Muscle layer of colon (tissue), 2 donors: ENCODE results near the gene TMEM250.
A peak's percentile ranks its signal among the peaks of the same experiment; 100 is the strongest.
"Not testable (repeated sequence)": the region's sequence is repeated elsewhere in the genome, so short reads cannot be mapped to it uniquely, and the experiment has no call there.

Source experiments
- H3K27ac ChIP-seq: one replicate; pipeline ENCODE4 v1.7.0; 2013; ENCODE audit warnings: low read depth, mild to moderate bottlenecking, low read length, moderate library complexity
- H3K27me3 ChIP-seq, 2 donors: one replicate each; pipeline ENCODE4 v1.7.0; 2013; ENCODE audit warnings: low read length in 2 of 2, mild to moderate bottlenecking in 2 of 2; ENCODE audit not compliant: insufficient read depth in 2 of 2, control insufficient read depth in 1 of 2
- H3K36me3 ChIP-seq: one replicate; pipeline ENCODE4 v1.7.0; 2013; ENCODE audit warnings: mild to moderate bottlenecking, low read length; ENCODE audit not compliant: insufficient read depth
- H3K4me1 ChIP-seq: one replicate; pipeline ENCODE4 v1.7.0; 2013; ENCODE audit warnings: mild to moderate bottlenecking, low read length; ENCODE audit not compliant: insufficient read depth
- H3K4me3 ChIP-seq, 2 donors: one replicate each; pipeline ENCODE4 v1.7.0; 2013; ENCODE audit warnings: low read length in 2 of 2, low read depth in 1 of 2, mild to moderate bottlenecking in 1 of 2, moderate library complexity in 1 of 2
- H3K9ac ChIP-seq: one replicate; pipeline ENCODE4 v1.7.0; 2013; ENCODE audit warnings: low read length
- H3K9me3 ChIP-seq: one replicate; pipeline ENCODE4 v1.7.0; 2013; ENCODE audit warnings: mild to moderate bottlenecking, low read length
- donor health status: abdominal sarcoma.
- donor health status: Adenocarcinoma of cecum.

Gene TMEM250

GRCh38 chr9:136107155-136107952, 11.3 kb downstream of the TMEM250 start:
- no peaks in the 10 kb centered on the region for H3K36me3 ChIP-seq
- H3K9ac ChIP-seq: no peak overlapping the region
- no peak overlapping the region for H3K4me3 ChIP-seq
- no peaks in the 10 kb centered on the region for H3K27me3 ChIP-seq
- H3K4me1 ChIP-seq: peaks cover 34% of the 10 kb centered on the region
- no peak overlapping the region for H3K27ac ChIP-seq
- no peaks in the 10 kb centered on the region for H3K9me3 ChIP-seq

DNA sequence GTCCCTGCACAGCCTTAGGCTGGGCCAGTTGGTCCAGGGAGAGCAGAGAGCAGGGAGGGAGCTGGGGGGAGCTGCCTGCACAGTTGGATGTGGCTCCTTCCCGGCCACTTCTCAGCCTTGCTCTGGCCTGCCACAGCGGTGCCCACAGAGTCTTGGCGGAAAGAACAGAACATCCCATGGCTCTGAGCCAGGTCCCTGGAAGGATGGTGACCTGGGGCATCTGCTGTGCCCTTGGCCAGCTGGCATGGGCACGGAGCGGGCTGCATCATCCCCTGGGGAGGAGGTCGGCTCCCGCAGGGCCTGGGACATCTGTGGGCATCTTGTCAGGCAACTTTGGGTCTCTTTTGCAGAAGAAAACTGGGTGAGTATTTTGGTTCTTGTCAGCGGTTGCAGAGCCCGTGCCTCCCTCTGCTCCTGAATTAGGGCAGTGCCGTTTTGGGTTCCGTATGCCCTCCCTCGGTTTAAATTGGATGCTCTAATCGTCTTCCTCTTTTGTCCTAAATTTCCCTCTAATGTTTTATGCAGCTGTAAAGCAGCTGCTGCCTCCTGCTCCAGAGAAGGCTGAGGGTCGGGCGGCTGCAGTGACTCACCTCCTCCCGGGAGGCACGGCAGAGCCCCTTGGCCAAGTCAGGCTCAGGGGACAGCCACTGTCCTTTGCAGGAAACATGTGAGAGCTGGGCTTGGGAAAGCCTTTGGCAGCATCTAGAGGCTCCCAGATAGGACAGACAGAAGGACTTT, 13.1 kb downstream of the TMEM250 start:
- H3K27me3 ChIP-seq: no peaks in the 10 kb centered on the region
- no peak overlapping the region for H3K27ac ChIP-seq
- no peak overlapping the region for H3K4me3 ChIP-seq
- H3K4me1 ChIP-seq: peaks cover 32% of the 10 kb centered on the region
- no peaks in the 10 kb centered on the region for H3K9me3 ChIP-seq
- H3K36me3 ChIP-seq: no peaks in the 10 kb centered on the region
- H3K9ac ChIP-seq: no peak overlapping the region

- no peaks in the 10 kb centered on the region for H3K27me3 ChIP-seq
- no peak overlapping the region for H3K27ac ChIP-seq
- H3K9ac ChIP-seq: no peak overlapping the region
- H3K9me3 ChIP-seq: no peaks in the 10 kb centered on the region
- H3K36me3 ChIP-seq: no peaks in the 10 kb centered on the region
- H3K4me1 ChIP-seq: peaks cover 26% of the 10 kb centered on the region
- H3K4me3 ChIP-seq: no peak overlapping the region
Measured at GRCh38 chr9:136104916-136105315, 13.8 kb downstream of the TMEM250 start.

DNA sequence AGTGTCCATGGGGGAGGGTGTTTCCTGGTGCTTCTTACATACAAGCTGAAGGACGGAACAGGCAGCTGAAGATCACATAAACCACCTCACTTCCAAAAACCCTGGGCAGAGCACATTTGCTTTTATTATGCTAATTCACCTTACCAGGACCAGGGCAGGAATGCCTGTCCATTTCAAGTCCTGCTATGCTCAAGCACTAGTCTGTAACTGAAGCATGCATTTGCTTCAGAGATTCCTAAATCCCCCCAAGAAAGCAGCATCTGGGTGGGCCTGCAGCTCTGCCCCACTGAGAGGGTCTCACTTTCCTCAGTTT, 14.2 kb downstream of the TMEM250 start:
- no peak overlapping the region for H3K9ac ChIP-seq
- no peak overlapping the region for H3K27ac ChIP-seq

GRCh38 chr9:136103651-136104487, 14.8 kb downstream of the TMEM250 start:
- Histone ChIP-seq H3K27ac (no peak overlapping the region), H3K4me3 (no peak overlapping the region), H3K27me3 (no peaks in the 10 kb centered on the region), H3K4me1 (peaks cover 18% of the 10 kb centered on the region), H3K9me3 (no peaks in the 10 kb centered on the region), H3K9ac (no peak overlapping the region), H3K36me3 (no peaks in the 10 kb centered on the region)

More for the DNA sequence above, 14.2 kb downstream of the TMEM250 start:
- no peak overlapping the region for H3K4me3 ChIP-seq
- no peaks in the 10 kb centered on the region for H3K9me3 ChIP-seq
- H3K4me1 ChIP-seq: peaks cover 23% of the 10 kb centered on the region
- H3K36me3 ChIP-seq: no peaks in the 10 kb centered on the region
- H3K27me3 ChIP-seq: no peaks in the 10 kb centered on the region

DNA sequence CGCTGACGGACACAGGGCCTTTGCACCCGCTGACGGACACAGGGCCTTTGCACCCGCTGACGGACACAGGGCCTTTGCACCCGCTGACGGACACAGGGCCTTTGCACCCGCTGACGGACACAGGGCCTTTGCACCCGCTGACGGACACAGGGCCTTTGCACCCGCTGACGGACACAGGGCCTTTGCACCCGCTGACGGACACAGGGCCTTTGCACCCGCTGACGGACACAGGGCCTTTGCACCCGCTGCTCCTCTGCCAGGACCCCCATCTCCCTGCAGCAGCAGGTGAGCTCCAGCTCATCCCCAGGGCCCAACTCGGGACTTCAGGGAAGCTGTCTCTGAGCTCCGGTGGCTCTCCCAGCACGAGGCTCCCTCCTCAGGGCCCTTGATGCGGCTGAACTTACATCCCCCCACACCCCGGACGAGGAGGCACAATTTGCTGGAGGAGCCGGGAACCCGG, 17.0 kb downstream of the TMEM250 start:
- not testable (repeated sequence) for H3K27me3 ChIP-seq

GRCh38 chr9:136100700-136101614, 17.7 kb downstream of the TMEM250 start:
- Histone ChIP-seq H3K4me3 (no peak overlapping the region), H3K27me3 (no peaks in the 10 kb centered on the region), H3K4me1 (peaks cover 27% of the 10 kb centered on the region), H3K9ac (no peak overlapping the region), H3K27ac (no peak overlapping the region), H3K9me3 (no peaks in the 10 kb centered on the region), H3K36me3 (no peaks in the 10 kb centered on the region)

More for the DNA sequence above, 17.0 kb downstream of the TMEM250 start:
- not testable (repeated sequence) for H3K4me3 ChIP-seq, H3K9ac ChIP-seq, H3K27ac ChIP-seq, H3K36me3 ChIP-seq, H3K9me3 ChIP-seq
- peaks cover 20% of the 10 kb centered on the region for H3K4me1 ChIP-seq

GRCh38 chr9:136099542-136099941, 19.1 kb downstream of the TMEM250 start:
- no peaks in the 10 kb centered on the region for H3K27me3 ChIP-seq
- no peaks in the 10 kb centered on the region for H3K9me3 ChIP-seq
- peaks cover 15% of the 10 kb centered on the region for H3K4me1 ChIP-seq
- H3K4me3 ChIP-seq: no peak overlapping the region
- no peak overlapping the region for H3K27ac ChIP-seq
- no peaks in the 10 kb centered on the region for H3K36me3 ChIP-seq
- no peak overlapping the region for H3K9ac ChIP-seq

DNA sequence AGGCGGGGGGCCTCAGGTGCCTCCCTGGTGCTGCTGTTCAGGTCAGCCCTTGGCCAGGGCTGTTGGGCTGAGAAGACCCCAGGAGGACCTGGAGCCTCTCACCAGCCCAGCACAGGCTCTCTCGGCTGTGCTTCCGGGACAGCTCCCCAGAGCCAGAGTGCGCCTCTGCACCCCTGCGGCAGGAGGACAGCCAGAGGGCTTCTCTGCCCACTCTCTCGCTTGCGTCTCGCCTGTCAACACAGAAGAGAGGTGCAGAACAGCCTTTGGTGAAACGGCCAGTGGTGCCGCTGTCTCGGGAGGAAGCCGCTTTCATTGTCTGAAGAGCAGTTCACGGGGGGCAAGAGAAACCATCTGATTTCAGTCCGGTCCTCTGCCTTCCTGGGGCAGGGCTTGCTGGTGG, 19.8 kb downstream of the TMEM250 start:
- H3K27ac ChIP-seq: no peak overlapping the region
- H3K4me1 ChIP-seq: peaks cover 16% of the 10 kb centered on the region
- no peaks in the 10 kb centered on the region for H3K36me3 ChIP-seq
- H3K4me3 ChIP-seq: no peak overlapping the region
- no peaks in the 10 kb centered on the region for H3K27me3 ChIP-seq
- peak overlapping the region; percentile 27 for H3K9ac ChIP-seq
- H3K9me3 ChIP-seq: no peaks in the 10 kb centered on the region

- Histone ChIP-seq H3K4me3 (no peak overlapping the region), H3K9me3 (no peaks in the 10 kb centered on the region), H3K36me3 (no peaks in the 10 kb centered on the region), H3K27ac (no peak overlapping the region), H3K27me3 (no peaks in the 10 kb centered on the region), H3K9ac (no peak overlapping the region), H3K4me1 (peaks cover 22% of the 10 kb centered on the region)
Measured at GRCh38 chr9:136098210-136098609, 20.5 kb downstream of the TMEM250 start.
